Activated CD4-positive, alpha-beta T cell treated with anti-CD3 and anti-CD28 coated beads for 48 hours (primary cell): Measurements from ENCODE around the gene PODXL.
"Not testable (repeated sequence)": the region's sequence is repeated elsewhere in the genome, so short reads cannot be mapped to it uniquely, and the experiment has no call there.

Source experiments
- DNase-seq: peaks from one replicate; pipeline ENCODE4 v3.0.0-alpha.2; 2020

The PODXL gene

DNA sequence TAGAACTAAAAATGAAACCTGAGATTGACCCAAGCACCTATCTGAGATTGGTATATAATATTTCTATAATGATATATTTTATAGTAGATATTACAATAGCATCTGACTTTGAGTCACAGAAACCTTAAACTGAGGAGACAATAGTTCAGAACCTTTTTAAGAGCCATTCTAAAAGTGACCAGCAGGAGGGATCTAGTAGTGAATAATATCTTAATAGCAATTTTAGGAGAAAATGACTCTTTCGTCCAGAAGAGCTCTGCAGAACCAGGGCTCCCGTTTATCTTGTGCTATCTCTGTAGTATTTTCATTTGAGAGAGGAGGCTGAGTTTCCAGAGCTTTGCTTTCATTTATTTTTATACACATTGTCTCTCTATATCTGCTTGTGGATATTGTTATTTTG, 68.1 kb downstream of the PODXL start:
- DNase-seq = no peak

DNA sequence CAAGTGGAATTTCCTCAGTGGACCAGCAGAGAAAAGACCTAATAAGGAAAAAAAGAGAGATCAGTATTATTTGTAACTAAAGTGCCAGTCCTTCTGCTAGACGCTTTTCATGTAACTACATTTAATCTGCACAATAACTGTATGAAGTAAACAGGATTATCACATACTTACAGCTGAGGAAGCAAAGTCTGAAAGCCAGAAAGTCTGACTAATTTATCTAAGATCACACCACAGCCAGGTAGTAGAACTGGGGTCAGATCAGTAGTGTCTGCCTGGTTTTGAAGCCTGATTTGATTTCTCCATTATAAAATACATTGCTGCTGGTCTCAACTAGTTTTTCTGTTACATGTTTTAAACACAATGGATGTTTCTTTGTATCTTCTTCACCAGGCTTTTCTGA, 69.2 kb downstream of the PODXL start:
- no peak for DNase-seq

DNA sequence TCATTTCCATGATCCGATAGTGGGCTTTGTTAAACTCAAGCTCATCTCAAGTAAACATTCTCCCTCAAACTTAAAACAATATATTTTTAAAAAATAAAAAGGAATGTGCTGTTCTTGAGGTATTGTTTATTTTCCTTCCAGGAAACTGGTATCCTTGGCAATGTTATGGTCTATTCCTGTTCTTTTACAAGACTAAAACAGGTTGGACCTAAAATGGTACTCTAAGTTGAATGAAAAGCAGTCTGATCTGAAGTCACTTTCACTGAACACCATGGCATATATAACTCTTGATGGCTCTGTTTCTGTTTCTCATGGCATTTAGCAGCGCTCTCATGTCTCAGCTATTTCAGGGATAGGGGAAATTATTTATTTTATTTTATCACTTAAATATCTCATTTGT, 70.1 kb downstream of the PODXL start:
- no peak for DNase-seq

DNA sequence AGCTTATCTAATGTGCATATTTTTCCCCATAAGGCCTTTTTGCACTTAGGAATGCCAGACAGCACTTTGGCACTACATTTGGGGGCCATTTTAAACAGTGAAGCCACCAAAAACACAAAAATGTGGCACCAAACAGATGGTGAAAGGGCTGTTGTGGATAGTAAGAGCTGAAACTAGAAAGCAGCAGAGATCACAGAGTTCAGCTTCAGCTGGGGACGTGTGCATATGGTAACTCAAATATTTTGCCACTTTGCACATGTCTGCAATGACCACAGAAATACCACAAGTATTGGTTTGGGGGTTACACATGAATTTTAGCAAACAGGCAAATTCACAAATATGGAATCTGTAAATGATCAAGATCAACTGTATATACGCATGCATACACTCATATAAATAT, 72.8 kb downstream of the PODXL start:
- DNase-seq = no peak

DNA sequence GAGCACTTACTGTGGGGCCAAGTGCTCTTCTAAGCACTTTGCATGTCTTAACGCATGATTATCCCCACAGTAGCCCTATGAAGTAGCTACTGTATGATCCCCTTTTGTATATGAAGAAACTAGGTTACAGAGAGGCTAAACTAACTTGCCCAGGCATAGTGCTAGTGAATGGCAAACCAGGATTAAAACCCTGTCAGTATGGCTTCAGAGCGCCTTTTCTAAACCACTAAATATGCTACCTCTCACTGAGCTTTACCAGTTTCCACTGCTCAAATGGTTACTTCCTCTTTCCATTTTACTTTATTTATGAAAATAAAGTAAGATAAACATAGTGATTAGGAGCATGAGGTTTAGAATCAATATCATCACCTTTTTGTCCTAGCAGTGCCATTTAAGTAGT, 73.6 kb downstream of the PODXL start:
- DNase-seq = no peak

DNA sequence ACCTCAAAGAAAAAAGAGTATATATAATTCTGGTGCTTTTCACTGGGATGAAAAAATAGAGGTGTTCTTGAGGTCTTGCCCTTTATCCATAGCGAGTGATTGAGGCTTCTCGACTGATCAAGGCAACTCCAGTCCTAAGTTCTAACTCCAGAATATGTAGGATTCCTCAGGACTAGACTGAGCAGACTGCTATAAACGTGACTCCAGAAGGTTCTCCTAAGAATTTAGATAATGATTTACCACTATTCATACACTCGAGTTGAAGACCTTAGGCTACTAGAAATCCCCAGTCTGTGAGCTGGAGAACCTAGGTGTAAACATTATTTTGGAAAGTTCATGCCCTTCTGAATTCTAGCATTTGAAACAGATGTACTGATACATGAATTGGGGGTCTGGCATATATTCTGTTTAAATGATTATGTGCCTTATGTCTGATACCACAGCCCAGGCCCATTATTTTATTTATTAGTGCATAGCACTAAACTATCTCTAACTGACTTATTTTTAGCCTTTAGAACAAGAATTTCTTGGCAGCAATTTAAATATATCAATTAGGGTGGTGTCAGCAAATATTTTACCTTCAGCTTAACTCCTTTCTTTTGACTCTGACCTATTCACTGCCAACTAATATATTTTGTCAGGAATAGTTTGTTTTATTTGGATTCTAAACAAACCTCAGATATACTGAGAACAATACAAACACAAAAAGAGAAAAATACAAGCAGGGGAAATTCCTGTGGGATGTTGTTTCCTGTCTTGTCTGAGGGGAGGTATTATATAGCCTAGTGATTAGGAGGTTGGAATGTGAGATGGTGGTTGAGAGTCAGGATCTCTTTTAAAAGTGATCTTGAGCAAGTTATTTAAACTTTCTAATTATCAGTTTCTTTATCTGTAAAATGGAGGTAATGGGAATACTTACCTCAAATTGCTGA, 75.8 kb downstream of the PODXL start:
- no peak for DNase-seq

DNA sequence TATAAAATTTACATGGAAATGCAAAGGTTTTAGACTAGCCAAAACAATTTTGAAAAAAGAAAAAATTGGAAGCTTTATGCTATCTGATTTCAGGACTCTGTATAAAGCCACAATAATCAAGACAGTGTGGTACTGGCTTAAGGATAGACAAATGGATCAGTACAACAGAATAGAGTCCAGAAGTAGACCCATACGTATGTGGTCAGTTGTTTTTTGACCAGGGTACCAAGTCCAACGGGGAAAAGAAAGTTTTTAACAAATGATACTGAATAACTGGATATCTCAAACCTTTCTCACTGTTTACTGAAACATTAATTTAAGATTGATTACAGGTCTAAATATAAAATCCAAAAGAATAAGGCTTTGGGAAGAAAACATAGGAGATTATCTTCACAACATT, 79.7 kb downstream of the PODXL start:
- DNase-seq = no peak

DNA sequence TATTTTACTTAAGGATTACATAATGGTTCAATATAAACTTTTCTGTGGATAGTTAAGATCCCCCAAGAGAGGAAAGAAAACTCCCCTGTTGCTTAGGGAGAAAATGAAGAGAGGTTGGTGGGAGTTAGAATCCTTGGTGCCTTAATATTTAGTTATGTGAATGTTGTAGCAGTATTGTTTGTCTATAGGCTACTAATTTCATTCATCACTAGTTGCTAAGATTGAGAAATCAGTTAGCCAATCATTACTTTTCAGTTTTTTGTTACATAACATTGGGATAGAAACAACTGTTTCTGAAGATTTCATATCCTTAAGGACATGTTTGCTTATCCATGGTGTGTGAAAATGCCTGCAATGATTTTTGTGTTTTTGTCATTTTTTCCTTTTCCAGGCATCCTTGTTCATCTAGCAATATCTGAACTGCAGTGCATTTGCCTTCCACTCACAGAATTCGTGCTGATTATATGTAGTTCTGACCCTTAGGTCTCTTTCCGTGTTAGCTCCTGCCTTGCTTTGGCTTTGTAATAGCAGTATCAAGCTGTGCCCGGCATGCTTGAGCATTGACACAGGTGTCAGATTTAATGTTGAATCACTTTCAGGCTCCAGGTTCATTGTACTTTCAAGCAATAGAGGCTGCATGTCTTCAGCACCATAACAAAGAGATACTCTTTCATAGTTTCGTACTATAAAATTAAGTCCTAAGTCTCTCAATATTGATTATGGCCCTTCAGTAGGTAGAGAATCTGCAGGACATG, 85.0 kb downstream of the PODXL start:
- DNase-seq = no peak

DNA sequence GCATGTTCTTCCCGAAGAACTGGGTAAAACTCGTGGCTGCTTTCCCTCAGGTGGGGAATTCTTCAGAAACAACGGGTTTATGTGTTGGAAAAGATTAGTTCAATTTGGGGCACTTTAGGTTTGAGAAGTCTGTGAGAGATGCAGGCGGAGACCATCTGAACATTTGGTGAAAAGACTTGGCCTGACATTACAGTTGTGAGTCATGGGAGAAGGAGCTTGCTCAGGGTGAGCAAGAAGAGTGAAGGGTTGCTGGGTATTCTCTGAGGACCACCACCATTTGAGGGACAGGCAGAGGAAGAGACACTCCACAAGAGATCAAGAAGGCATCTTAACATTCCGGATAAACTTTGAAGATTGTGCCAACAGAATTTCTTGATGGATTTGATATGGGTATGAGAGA, 88.6 kb downstream of the PODXL start:
- no peak for DNase-seq

DNA sequence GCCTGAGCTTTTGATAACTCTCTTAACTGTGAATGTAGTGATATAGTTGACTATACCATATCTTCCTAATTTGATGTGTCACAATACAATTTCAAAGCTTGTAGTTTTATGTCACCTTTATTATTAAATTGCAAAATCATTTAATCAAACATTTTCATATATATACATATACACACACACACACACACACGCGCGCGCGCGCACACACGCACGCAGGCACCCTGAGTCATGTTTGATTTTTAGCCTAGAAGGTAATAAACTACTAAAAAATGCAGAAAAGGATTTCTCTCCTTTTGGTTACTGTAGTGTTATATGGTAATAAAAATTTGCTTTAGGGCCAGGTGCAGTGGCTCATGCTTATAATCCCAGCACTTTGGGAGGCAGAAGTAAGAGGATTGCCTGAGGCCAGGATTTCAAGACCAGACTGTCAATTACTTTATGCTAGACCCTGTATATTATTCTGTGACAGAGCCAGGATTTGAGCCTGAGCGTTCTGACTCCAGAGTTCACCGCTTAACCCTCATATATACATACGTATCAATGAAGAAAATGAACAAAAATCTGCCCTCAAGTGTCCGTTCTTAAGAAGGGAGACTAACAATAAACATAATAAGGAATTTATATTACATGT, 89.6 kb downstream of the PODXL start:
- DNase-seq = no peak

DNA sequence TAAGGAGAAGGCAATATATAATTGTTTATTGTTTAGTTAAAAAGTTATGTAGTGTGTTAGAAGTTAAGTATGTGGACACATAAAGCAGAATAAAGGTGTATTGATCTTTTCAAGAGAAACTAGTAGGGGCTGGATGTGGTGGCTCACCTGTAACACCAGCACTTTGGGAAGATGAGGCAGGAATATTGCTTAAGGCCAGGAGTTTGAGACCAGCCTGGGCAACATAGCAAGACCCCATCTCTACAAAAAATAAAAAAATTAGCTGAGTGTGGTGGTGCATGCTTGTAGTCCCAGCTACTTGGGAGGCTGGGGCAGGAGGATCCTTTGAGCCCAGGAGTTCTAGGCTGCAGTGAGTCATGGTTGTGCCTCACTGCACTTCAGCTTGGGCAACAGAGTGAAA, 93.7 kb downstream of the PODXL start:
- DNase-seq = not testable (repeated sequence)

DNA sequence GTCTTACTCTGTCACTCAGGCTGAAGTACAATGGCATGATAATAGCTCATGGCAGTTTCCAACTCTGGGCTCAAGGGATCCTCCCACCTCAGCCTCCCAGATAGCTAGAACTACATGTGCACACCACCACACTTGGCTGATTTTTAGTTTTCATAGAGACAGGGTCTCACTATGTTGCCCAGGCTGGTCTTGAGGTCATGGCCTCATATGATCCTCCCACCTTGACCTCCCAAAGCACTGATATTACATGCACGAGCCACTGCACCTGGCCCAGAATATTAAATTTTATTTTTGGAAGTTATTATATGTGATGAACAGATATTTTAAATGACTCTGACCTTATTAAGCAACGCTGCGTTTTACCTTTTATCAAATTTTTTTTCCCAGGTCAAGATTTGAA, 94.4 kb downstream of the PODXL start:
- DNase-seq = no peak

DNA sequence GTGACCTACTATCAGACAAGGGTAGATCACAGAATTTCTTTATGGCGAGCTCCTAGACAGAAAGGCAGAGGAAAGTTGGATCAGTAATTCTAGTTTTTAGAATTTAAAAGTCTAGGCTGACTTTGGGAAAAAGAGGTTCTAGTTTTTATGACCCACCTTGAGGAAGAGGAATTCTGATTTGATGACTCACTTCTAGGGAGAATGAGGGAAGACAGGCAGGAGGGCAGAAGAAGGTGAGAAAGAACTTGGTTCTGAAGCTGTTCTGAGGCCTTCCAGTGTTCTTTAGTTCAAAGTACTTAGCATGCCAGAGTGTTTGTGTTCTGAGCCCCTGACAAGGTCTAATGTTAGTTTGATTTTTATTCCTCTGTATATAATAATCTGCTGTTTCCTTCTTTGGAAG, 97.2 kb downstream of the PODXL start:
- no peak for DNase-seq

DNA sequence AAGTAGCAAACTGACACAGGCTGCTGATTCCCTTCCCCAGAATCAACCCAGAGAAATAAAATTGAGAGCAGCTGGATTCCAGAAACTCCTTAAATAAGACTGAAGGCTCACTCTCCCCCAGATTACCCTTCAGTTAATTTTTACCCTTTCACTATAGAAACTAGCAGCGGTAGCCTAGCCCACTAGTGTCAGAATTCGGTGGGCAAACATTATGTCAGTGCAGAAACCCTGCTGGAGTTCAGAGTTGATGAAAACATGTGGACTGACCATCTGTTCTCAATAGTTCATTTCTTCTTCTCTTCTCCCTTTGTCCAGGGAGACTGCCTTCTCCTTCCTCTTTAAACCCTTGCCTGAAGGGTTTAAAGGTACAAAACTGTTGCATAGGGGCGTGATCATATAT, 100.1 kb downstream of the PODXL start:
- DNase-seq = no peak

DNA sequence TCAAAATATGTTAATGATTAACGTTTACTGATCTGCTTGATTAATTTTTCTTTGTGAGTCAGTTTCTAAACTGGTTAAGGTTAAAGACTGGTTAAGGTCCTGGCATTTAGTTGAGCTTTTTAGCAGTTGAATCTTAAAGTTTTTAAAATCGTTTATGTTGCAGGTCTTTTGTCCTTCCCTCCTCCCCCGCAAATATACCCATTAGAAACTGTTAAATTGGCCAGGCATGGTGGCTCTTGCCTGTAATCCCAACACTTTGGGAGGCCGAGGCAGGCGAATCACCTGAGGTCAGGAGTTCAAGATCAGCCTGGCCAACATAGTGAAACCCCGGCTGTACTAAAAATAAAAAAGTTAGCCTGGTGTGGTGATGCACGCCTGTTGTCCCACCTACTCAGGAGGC, 100.9 kb downstream of the PODXL start:
- DNase-seq = no peak

DNA sequence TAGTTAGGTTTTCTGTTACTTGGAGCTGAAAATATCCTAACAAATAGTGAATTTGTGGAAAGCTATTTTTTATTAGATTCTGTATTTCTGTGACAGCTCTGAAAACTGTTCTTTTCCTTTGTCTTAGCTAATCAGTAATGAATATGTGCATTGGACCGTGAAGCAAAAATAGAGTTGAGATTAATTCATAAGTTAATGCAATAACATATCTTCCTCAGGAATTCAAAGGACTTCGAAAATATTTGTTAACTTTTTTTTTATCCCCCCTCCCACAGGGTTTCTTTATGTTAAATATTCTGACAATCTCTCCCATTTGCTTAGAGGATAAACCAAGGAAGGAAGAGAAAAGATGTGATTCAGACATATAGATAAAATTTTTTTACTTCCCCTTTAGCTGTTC, 101.4 kb downstream of the PODXL start:
- DNase-seq = no peak

DNA sequence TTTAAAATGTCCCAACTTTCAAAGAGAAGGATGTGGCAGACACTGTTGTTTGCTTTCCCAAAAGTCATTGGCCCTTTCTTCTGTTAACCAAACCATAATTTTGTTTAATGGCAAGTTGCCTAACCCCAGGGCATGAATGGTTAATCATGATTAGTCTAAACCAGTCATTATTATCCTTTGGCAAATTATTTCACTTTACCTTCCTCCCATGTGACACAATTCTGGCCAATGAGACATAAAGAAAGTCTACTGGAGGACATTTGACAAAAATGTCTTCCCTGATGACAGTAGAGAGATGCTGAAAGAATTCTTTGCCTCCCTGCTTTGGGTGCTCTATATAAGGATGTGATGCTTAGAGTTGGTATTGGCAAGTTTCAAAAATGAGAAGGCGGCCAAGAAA, 101.9 kb downstream of the PODXL start:
- no peak for DNase-seq
